Neural cell (in vitro differentiated cells): ENCODE data around the gene BCO1.

Experiments
- CTCF ChIP-seq: fragments of 450-650 bp; IDR thresholded peaks from 2 replicates; pipeline ENCODE4 v1.5.1; 2014; ENCODE audit warnings: antibody characterized with exemption, mild to moderate bottlenecking, moderate library complexity; ENCODE audit not compliant: poor library complexity, severe bottlenecking
- EP300 ChIP-seq: fragments of 450-650 bp; conservative IDR thresholded peaks from 2 replicates; pipeline ENCODE4 v1.6.1; 2014; ENCODE audit warnings: antibody characterized with exemption, mild to moderate bottlenecking, moderate library complexity; ENCODE audit not compliant: poor library complexity, severe bottlenecking
- EZH2 ChIP-seq: fragments of 200-600, 300-800 bp; shearing (Covaris generic), sonication (generic); IDR thresholded peaks from 2 replicates; pipeline ENCODE4 v1.6.1; 2014; ENCODE audit warnings: antibody characterized with exemption, low read length, borderline replicate concordance, mild to moderate bottlenecking; ENCODE audit not compliant: insufficient read depth, poor library complexity, severe bottlenecking
- SMC3 ChIP-seq: fragments of 450-650 bp; conservative IDR thresholded peaks from 2 replicates; pipeline ENCODE4 v1.6.1; 2014; ENCODE audit warnings: antibody characterized with exemption, mild to moderate bottlenecking, moderate library complexity; ENCODE audit not compliant: poor library complexity
- TAF1 ChIP-seq: IDR thresholded peaks from 2 replicates; pipeline ENCODE4 v1.6.1; 2012; ENCODE audit warnings: low read depth

GRCh38 chr16:81232740-81233367 is 5.6 kb upstream of the BCO1 start:
- TF ChIP-seq CTCF: no peak
- TF ChIP-seq EP300: no peak
- no peak for TF ChIP-seq EZH2
- no peak for TF ChIP-seq SMC3
- TF ChIP-seq TAF1: no peak
